ENCODE measurements around the gene SIGLEC15. TPM values are rescaled to one million over a fixed set of nuclear protein-coding genes. Genes with fewer than 3 reads are reported as not detected.
"Not testable (repeated sequence)": the region's sequence is repeated elsewhere in the genome, so short reads cannot be mapped to it uniquely, and the experiment has no call there.

SIGLEC15 gene
- total RNA-seq, 1 experiment from 2014 or later = 9.1 TPM

DNA sequence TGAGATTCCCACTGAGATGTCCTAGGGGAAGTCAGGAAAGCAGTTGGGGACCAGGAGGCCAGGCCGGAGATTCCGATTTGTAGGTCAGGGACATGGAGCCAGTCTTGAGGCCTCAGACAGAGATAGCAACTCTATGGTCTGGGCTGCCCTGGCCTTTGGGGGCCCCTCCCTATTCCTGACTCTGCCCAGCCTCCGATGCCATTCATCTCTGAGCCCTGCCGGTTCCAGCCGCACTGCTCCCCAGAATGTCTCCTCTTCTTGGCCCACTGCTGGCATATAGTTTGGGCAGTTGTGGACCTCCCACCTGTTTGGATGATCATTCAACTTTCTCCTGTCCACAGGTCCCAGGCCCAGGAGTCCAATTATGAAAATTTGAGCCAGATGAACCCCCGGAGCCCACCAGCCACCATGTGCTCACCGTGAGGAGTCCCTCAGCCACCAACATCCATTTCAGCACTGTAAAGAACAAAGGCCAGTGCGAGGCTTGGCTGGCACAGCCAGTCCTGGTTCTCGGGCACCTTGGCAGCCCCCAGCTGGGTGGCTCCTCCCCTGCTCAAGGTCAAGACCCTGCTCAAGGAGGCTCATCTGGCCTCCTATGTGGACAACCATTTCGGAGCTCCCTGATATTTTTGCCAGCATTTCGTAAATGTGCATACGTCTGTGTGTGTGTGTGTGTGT lies 16.4 kb downstream of the SIGLEC15 start:
- no peak for DNase-seq (ENCODE audit: low read depth)

GRCh38 chr18:45843019-45843418 lies 17.5 kb downstream of the SIGLEC15 start:
- no peak for DNase-seq (ENCODE audit: low read depth)

GRCh38 chr18:45844938-45845337 lies 19.5 kb downstream of the SIGLEC15 start:
- no peak for DNase-seq (ENCODE audit: low read depth)

GRCh38 chr18:45845410-45845809 lies 19.9 kb downstream of the SIGLEC15 start:
- no peak for DNase-seq (ENCODE audit: low read depth)

DNA sequence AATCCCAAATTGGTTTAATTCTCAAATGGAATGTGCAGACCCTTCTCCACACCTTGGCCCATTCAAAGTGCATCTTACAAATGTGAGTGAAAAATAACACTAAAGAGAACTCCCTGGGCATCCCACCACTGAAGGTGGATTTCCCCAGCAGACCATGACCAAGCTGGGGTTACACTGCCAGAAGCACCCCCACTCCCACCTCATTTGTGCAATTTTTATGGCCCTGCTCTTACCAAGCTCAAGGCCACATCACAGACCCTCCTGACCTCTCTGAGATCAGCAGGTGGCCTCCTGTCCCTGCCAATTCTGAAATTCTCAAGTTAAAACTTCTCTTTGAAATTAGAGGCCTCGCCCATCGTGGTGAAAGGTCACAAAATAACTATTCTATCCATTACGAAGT lies 21.6 kb downstream of the SIGLEC15 start:
- no peak for DNase-seq (ENCODE audit: low read depth)

- not testable (repeated sequence) for DNase-seq (ENCODE audit: low read depth)
Observed at GRCh38 chr18:45848643-45849042, 23.2 kb downstream of the SIGLEC15 start.

- no peak for DNase-seq (ENCODE audit: low read depth)
Observed at GRCh38 chr18:45849529-45849928, 24.1 kb downstream of the SIGLEC15 start.

- no peak for DNase-seq (ENCODE audit: low read depth)
Observed at GRCh38 chr18:45850021-45850420, 24.5 kb downstream of the SIGLEC15 start.

DNA sequence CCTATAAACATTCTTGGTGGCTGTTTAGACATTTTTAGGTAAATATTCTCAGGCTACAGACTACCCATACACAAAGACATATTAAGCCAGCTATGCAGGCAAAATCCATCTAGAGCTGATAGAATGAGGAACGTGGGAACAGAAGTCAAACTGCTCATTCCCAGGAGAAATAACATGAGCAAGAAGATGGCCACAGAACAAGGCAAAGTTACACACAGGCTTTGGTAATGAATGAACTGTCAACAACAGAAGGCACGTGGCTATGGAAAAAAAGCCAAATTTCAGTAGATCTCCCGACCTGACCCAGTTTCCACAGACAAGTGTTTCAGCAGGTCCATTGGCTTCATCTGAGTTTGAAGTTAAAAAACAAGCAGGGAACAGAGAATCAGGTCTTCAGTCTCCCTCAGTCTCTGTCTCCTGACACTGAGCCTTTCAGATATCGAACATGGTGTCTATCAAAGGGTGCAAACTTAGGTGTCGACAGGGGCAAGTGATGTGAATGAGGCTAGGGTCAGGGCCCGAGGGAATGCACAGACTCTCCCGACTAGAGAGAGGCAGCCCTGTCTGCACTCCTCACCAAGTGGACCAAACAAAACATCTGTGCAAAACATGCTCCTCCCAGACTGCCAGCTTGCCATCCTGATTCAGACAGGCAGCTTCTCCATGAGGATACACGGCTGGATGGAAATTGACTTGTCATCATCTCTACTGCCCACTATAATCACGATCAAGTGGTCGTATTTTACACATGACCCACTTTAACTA lies 25.9 kb downstream of the SIGLEC15 start:
- DNase-seq (ENCODE audit: low read depth) = no peak

DNA sequence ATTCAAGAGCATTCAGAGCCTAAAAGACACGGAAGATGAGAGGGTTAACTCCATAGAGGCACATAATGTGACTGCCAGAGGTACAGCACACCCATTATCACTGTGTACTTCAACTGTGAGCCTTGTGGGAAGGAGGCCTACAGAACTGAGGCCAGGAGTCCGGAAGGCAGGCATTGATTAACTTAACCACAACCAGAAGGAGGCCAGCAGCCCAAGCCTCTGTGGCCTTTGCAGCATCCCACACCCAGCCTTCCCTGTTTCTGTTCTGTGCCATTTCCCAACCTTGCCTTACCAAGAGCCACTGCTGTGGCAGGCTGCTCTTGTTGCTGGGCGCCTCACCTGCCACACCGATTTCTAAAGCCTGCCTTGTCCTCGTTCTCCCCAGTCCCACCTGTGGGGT lies 27.2 kb downstream of the SIGLEC15 start:
- DNase-seq (ENCODE audit: low read depth) = no peak

GRCh38 chr18:45854036-45854586 lies 28.6 kb downstream of the SIGLEC15 start:
- no peak for DNase-seq (ENCODE audit: low read depth)

- no peak for DNase-seq (ENCODE audit: low read depth)
Observed at GRCh38 chr18:45856531-45856930, 31.1 kb downstream of the SIGLEC15 start.

DNA sequence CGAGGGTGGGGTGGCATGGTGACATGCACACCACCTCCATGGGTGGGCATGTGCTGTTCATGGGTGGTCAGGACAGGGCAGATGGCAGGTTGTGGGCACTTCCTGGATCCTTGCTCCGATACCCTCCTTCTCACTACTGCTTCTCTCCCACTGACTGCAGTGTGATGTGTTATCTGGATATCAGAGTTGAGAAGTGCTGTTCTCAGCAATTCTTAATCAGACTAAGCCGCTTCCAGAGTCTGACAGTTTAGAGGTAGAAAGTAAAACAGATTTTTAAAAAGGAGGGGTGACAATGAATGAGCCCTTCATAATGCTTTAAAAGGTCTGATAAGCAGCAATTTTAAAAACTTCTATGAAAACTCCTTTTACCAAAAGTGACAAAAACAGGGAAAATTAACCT lies 33.9 kb downstream of the SIGLEC15 start:
- DNase-seq (ENCODE audit: low read depth) = no peak

DNA sequence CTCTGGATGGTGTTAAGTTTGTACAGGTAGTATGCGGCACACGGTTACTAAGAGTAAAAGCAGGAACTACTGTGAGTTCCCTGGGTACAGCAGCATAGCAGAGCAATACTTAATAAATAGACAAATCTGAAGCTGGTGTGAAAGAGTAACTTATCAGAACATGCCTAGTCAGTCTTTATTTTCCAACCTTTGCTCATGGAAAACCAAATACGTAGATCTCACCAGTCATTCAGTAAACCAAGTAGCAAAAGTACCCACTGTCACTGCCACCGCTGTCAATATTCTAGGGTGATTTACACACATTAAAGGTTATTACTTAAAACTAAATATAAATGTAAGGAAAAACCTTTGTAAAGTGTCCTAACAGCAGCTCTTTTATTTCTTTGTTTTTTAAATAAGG lies 35.0 kb downstream of the SIGLEC15 start:
- DNase-seq (ENCODE audit: low read depth) = no peak

- no peak for DNase-seq (ENCODE audit: low read depth)
Observed at GRCh38 chr18:45860971-45861370, 35.5 kb downstream of the SIGLEC15 start.

- DNase-seq (ENCODE audit: low read depth) = no peak
Observed at GRCh38 chr18:45861926-45862325, 36.5 kb downstream of the SIGLEC15 start.

GRCh38 chr18:45863469-45863868 lies 38.0 kb downstream of the SIGLEC15 start:
- DNase-seq (ENCODE audit: low read depth) = no peak

DNA sequence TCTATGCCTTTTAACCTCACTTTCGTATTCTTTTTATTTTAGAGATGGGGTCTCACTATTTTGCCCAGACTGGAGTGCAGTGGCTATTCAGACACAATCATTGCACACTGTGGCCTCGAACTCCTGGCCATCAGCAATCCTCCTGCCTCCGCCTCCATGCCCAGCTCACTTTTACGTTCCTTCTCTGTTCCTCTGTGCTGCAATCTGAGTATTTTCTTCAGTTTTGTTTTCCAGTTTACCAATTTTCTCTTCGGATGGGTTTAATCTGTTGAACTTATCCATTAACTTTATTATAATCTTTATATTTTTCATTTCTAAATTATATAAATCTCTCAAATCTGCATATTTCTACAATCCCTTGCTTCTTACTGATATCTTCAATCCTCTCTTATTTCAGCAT lies 38.6 kb downstream of the SIGLEC15 start:
- DNase-seq (ENCODE audit: low read depth) = no peak

DNA sequence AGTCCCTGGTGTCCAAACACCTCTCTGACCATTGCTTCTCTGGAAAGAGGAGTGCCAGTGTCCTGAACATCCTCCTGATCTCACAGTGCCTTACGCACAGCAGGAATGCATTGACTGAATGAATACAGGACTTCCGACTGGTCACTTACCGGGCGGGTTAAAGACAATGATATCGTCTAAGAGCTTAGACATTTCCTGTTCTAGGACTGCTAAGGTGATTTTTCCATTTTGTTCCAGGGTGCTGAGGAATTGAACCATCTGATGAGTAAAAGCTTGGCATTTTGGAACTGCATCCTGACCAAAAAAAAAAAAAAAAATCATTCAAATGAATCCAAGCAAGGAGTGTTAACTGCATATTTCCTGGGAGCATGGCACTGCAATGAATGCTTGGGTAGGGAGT lies 40.0 kb downstream of the SIGLEC15 start:
- DNase-seq (ENCODE audit: low read depth) = no peak

GRCh38 chr18:45870419-45870818 lies 44.9 kb downstream of the SIGLEC15 start:
- no peak for DNase-seq (ENCODE audit: low read depth)

DNA sequence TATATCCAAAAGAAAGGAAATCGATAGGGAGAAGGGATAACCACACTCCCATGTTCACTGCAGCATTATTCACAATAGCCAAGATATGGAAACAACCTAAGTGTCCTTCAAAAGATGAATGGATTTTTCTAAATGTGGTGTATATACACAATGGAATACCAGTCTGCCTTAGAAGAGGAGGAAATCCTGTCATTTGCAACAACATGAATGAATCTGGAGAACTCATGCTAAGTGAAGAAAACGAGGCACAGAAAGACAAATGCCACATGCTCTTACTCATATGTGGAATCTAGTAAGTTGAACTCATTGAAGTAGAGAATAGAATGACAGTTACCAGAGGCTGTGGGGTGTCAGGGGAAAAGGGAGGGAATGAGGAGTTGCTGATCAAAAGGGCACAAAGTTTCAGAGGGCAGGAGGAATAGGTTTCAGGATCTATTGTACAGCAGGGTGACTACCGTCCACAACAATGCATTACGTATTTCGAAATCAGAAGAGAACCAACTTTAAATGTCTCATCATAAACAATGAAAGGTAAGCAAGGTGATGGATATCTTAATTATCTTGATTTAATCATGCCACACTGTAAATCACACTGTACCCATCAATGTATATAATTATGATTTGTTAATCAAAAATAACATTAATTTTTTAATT lies 46.1 kb downstream of the SIGLEC15 start:
- no peak for DNase-seq (ENCODE audit: low read depth)

DNA sequence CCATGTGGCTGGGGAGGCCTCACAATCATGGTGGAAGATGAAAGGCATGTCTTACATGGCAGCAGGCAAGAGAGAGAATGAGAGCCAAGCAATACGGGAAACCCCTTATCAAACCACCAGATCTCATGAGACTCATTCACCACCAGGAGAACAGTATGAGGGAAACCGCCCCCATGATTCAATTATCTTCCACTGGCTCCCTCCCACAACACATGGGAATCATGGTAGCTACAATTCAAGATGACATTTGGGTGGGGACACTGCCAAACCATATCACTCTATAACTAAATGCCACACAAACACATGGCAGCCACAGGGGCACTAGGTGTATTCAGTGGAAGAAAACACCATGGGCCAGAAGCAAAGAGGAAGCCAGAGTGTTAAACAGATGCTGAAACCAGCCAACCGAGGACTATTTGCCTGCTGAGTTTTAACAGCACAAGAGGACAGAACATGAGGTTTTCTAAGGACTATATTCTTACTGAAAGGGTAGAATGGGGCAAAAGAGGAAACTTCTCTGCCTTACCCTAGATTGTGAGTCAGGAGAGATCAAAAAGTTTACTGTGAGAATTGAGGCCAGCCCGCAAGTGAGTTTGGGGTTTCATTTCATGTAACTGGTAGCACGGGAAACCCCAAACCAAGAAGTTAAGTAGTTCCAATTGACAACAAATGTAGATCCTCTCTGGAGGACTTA lies 49.2 kb downstream of the SIGLEC15 start:
- DNase-seq (ENCODE audit: low read depth) = no peak
